Muscle of leg (tissue), 11 donors: ENCODE data around the gene SSNA1. TPM values are rescaled to one million over a fixed set of nuclear protein-coding genes. Genes with fewer than 3 reads are reported as not detected.

Experiments used
- DNase-seq: peaks from one replicate; pipeline ENCODE4 v3.0.0; 2013
- H3K27ac ChIP-seq: one replicate; pipeline ENCODE4 v1.5.1; 2013; ENCODE audit warnings: mild to moderate bottlenecking, low read length, control low read depth
- H3K27me3 ChIP-seq: one replicate; pipeline ENCODE4 v1.6.1; 2013; ENCODE audit warnings: low read length; ENCODE audit not compliant: control insufficient read depth, insufficient read depth
- H3K36me3 ChIP-seq: one replicate; pipeline ENCODE4 v1.6.1; 2013; ENCODE audit warnings: low read length; ENCODE audit not compliant: control insufficient read depth, insufficient read depth
- H3K4me1 ChIP-seq: one replicate; pipeline ENCODE4 v1.6.1; 2013; ENCODE audit warnings: low read length; ENCODE audit not compliant: control insufficient read depth, insufficient read depth
- H3K4me3 ChIP-seq: one replicate; pipeline ENCODE4 v1.5.1; 2013; ENCODE audit warnings: low read length, control low read depth
- H3K9me3 ChIP-seq: replicated peaks from 2 replicates; pipeline ENCODE4 v1.6.1; 2013; ENCODE audit warnings: low read depth, low read length; ENCODE audit not compliant: control insufficient read depth
- WGBS: methylation state at CpG from one replicate; pipeline ENCODE4 v1.1.5; 2013; ENCODE audit warnings: missing lambda C conversion rate; ENCODE audit not compliant: insufficient coverage; 5-methylcytosine and 5-hydroxymethylcytosine counted together
- polyA plus RNA-seq, 8 donors: library from polyadenylated mRNA; unstranded; fragments of 120-200 nt; gene quantifications; one replicate each; pipeline versions ENCODE4 v1.2.1 to v1.2.3, GENCODE V29; 2013; ENCODE audit warnings: inconsistent platforms in 1 of 8, low replicate concordance in 1 of 8; ENCODE audit not compliant: insufficient read length in 8 of 8, insufficient read depth in 1 of 8
- total RNA-seq: library from RNA; stranded (reverse); fragments of 120-200 nt; gene quantifications from one replicate; pipeline ENCODE4 v1.2.4, GENCODE V29; 2013

The SSNA1 gene
- total and polyA plus RNA-seq, 9 donors: 52.9 to 71.5 (median 67.7) TPM

GRCh38 chr9:137150617-137151457 lies 37.6 kb upstream of the SSNA1 start:
- 45% methylated on average over 13 of the region's 34 CpGs for WGBS
- DNase-seq: no peak
- H3K27ac ChIP-seq: no peak overlapping the region
- H3K36me3 ChIP-seq: no peaks in the 10 kb centered on the region
- no peak overlapping the region for H3K4me3 ChIP-seq
- H3K27me3 ChIP-seq: peaks cover 26% of the 10 kb centered on the region
- no peaks in the 10 kb centered on the region for H3K9me3 ChIP-seq
- H3K4me1 ChIP-seq: no peaks in the 10 kb centered on the region

DNA sequence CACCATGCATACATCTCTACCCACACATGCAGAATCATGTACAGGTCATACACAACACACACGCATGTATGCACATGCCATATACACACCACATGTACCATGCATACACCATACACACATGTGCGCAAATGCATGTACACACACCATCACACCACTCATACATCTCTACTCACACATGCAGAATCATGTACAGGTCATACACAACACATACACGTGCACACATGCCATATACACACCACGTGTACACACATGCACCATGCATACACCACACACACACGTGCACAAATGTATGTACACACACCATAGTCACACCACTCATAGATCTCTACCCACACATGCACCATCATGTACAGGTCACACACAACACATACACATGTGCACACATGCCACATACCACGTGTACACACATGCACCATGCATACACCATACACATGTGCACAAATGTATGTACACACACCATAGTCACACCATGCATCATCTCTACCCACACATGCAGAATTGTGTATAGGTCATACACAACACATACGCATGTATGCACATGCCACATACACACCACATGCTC lies 35.6 kb upstream of the SSNA1 start:
- no peak overlapping the region for H3K27ac ChIP-seq
- WGBS: 89% methylated on average over 7 of the region's 7 CpGs
- no peak for DNase-seq

DNA sequence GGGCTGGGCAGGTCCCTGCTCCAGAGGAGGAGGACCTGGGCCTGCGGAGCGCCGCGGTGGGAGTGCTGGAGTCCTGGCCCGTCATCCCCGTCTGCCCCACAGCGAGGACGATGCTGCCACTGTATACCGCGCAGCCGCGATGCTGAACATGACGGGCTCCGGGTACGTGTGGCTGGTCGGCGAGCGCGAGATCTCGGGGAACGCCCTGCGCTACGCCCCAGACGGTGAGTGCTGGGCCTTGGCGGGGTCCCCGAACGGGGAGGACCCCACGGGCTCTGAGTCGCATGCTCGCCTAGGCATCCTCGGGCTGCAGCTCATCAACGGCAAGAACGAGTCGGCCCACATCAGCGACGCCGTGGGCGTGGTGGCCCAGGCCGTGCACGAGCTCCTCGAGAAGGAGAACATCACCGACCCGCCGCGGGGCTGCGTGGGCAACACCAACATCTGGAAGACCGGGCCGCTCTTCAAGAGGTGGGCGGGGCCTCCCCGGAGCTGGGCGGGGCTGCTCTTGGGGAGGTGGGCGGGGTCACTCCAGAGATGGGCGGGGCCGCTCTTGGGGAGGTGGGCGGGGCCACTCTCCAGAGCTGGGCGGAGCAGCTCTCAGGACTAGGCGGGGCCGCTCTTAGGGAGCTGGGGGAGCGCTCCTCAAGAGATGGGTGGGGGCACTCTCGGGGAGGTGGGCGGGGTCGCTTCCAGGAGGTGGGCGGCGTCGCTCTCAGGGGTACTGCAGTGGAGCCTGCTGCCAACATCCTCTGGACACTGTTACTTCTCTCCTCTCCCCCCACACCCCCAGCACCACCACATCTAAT lies 31.7 kb upstream of the SSNA1 start:
- Histone ChIP-seq H3K27me3 (peaks cover 67% of the 10 kb centered on the region), H3K36me3 (no peaks in the 10 kb centered on the region), H3K9me3 (no peaks in the 10 kb centered on the region), H3K4me3 (no peak overlapping the region), H3K27ac (no peak overlapping the region), H3K4me1 (peaks cover 3% of the 10 kb centered on the region)
- no peak for DNase-seq
- WGBS: 3% methylated on average over 60 of the region's 65 CpGs

More for the DNA sequence above, 35.6 kb upstream of the SSNA1 start:
- Histone ChIP-seq H3K9me3 (no peaks in the 10 kb centered on the region), H3K36me3 (no peaks in the 10 kb centered on the region), H3K4me3 (no peak overlapping the region), H3K4me1 (peaks cover 3% of the 10 kb centered on the region), H3K27me3 (peaks cover 43% of the 10 kb centered on the region)

- H3K27ac ChIP-seq: no peak overlapping the region
- peaks cover 3% of the 10 kb centered on the region for H3K4me1 ChIP-seq
- no peaks in the 10 kb centered on the region for H3K36me3 ChIP-seq
- WGBS: 56% methylated on average over 17 of the region's 19 CpGs
- no peak overlapping the region for H3K4me3 ChIP-seq
- H3K27me3 ChIP-seq: peaks cover 78% of the 10 kb centered on the region
- H3K9me3 ChIP-seq: no peaks in the 10 kb centered on the region
- DNase-seq: no peak
Measured at GRCh38 chr9:137157618-137158415, 30.7 kb upstream of the SSNA1 start.

DNA sequence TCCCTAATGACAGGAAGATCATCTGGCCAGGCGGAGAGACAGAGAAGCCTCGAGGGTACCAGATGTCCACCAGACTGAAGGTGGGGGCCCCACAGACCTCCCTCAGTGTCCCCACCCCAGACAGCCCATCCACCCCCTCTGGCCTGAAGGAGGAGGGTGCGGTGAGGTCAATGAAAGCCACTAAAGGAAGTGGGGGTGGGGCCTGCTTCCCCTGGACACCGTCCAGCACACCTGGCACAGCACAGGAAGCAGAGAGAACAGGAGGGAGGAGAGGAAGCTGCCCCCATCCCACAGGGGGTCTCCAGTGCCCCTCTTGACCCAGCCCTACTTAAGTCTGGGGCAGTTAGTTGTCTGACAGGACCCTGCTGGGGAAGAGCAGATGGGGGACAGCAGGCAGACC lies 29.9 kb upstream of the SSNA1 start:
- WGBS: no CpG with 5 or more reads among the region's 4 CpGs
- peaks cover 5% of the 10 kb centered on the region for H3K4me1 ChIP-seq
- H3K27me3 ChIP-seq: peaks cover 86% of the 10 kb centered on the region
- no peak overlapping the region for H3K4me3 ChIP-seq
- H3K27ac ChIP-seq: no peak overlapping the region
- DNase-seq: no peak
- H3K36me3 ChIP-seq: no peaks in the 10 kb centered on the region
- no peaks in the 10 kb centered on the region for H3K9me3 ChIP-seq

- Histone ChIP-seq H3K27ac (no peak overlapping the region), H3K4me1 (peaks cover 5% of the 10 kb centered on the region), H3K9me3 (no peaks in the 10 kb centered on the region), H3K36me3 (no peaks in the 10 kb centered on the region), H3K27me3 (peaks cover 93% of the 10 kb centered on the region), H3K4me3 (no peak overlapping the region)
- 22% methylated on average over 10 of the region's 14 CpGs for WGBS
- no peak for DNase-seq
Measured at GRCh38 chr9:137159105-137160053, 29.1 kb upstream of the SSNA1 start.

GRCh38 chr9:137160054-137160425 lies 28.4 kb upstream of the SSNA1 start:
- WGBS: 70% methylated on average over 16 of the region's 17 CpGs
- H3K4me3 ChIP-seq: no peak overlapping the region
- H3K27me3 ChIP-seq: peaks cover 98% of the 10 kb centered on the region
- H3K4me1 ChIP-seq: peaks cover 5% of the 10 kb centered on the region
- H3K27ac ChIP-seq: no peak overlapping the region
- no peaks in the 10 kb centered on the region for H3K36me3 ChIP-seq
- DNase-seq: no peak
- H3K9me3 ChIP-seq: no peaks in the 10 kb centered on the region

DNA sequence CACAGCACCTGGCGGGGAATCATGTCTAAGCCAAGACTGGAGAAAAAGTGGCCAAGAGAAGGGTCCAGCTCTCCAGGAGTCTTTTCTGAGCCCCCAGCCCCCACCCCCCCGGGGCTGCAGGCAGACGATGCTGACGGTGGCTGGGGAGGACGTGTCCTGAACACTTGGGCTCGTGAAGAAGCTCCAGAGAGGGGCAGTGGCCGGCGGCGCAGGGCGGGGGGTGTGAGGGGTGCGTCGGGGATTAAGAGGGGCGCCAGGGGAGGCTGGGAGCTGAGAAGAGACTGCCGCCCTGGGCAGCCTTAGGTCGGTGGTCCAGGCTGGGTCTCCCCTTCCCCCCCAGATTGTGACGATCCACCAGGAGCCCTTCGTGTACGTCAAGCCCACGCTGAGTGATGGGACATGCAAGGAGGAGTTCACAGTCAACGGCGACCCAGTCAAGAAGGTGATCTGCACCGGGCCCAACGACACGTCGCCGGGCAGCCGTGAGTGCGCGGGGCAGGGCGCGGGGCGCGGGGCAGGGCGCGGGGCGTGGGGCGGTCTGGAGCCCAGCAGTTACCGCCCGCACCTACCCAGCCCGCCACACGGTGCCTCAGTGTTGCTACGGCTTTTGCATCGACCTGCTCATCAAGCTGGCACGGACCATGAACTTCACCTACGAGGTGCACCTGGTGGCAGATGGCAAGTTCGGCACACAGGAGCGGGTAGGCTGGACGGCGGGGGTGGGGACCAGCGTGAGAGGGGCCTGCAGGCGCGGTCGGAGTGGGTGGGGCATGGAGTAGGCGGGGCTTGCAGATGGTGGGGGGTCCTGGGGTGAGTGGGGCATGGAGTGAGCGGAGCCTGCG lies 27.5 kb upstream of the SSNA1 start:
- H3K27me3 ChIP-seq: peaks cover 99% of the 10 kb centered on the region
- no peak overlapping the region for H3K4me3 ChIP-seq
- no peaks in the 10 kb centered on the region for H3K36me3 ChIP-seq
- peaks cover 5% of the 10 kb centered on the region for H3K4me1 ChIP-seq
- no peaks in the 10 kb centered on the region for H3K9me3 ChIP-seq
- WGBS: 29% methylated on average over 50 of the region's 56 CpGs
- DNase-seq: no peak
- H3K27ac ChIP-seq: no peak overlapping the region
